ENCODE measurements around the gene SCNM1.
A peak's percentile ranks its signal among the peaks of the same experiment; 100 is the strongest.
"Not testable (repeated sequence)": the region's sequence is repeated elsewhere in the genome, so short reads cannot be mapped to it uniquely, and the experiment has no call there.

Gene SCNM1

DNA sequence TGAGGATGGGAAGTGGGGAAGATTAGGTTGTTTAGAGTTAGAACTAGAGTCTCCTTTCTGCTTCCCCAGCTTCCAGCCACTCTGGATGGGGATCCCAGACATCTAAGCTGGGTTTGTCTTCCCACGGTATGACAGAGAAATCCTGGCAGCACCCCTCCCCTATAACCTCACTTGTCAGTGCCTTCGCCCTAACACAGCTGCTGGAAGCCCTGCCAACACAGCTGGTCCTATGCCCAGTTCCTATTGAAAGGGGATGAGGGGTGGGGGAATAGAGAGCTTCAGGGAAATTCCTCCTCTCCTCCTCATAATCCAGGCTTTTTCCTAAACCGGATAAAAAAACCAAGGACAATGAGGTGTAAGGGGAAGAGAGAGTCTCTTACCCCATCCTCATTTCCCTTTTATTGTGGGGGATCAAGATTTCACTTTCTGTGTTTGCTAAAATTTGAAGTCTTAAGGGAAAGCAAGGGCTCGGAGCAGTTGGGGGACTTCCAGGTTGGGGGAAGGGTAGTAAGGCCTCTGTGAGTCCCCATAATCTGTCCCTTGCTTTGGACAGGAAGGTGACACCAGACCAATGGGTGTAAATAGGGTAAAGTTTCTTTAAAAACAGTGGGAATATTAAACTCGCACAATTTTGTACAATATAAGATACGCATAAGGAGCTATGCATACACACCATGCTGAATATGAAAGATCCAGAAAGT, 9.2 kb downstream of the SCNM1 start:
- H3K36me3 ChIP-seq (ENCODE audit: insufficient read depth, low read length) = peaks cover 51% of the 10 kb centered on the region
- no peak overlapping the region for H3K27ac ChIP-seq (ENCODE audit: low read depth, low read length)
- no peaks in the 10 kb centered on the region for H3K4me1 ChIP-seq (ENCODE audit: insufficient read depth, low read length)
- no peak overlapping the region for H3K9ac ChIP-seq (ENCODE audit: low read length)
- H3K27me3 ChIP-seq (ENCODE audit: control insufficient read depth in 1 of 2, insufficient read depth in 2 of 2, low read length in 2 of 2) = no peaks in the 10 kb centered on the region
- H3K9me3 ChIP-seq (ENCODE audit: low read length) = no peaks in the 10 kb centered on the region
- no peak overlapping the region for H3K4me3 ChIP-seq (ENCODE audit: low read depth in 1 of 2, low read length in 2 of 2)

DNA sequence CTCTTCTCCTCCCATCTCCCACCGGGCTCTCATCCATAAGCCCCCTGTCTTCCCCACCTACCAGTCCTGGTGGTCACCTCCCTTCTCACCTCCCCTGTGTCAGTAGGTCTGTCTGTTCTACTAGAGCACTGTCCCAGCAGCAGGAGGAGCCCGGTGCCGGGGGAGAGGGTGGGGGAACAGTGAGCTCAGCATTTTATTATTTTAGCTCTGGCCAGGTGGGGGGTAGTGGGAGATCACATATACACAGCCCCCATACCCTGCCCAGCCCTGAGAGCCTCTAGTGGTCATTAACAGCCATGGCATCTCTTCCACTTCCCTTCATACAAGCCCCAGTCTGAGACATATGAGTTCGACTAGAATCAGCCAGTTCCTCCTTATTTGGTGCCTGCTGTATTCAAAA, 9.9 kb downstream of the SCNM1 start, which contains the start of gene TMOD4:
TMOD4 (minus strand) TSS at position 119 of the 400 bp plus-strand sequence. CDS start 1,106 bp downstream, outside the sequence.
- Histone ChIP-seq H3K27me3 (ENCODE audit: control insufficient read depth in 1 of 2, insufficient read depth in 2 of 2, low read length in 2 of 2) (no peaks in the 10 kb centered on the region), H3K4me3 (ENCODE audit: low read depth in 1 of 2, low read length in 2 of 2) (no peak within 1 kb of the TSS), H3K36me3 (ENCODE audit: insufficient read depth, low read length) (peaks cover 58% of the 10 kb centered on the region), H3K9ac (ENCODE audit: low read length) (no peak within 1 kb of the TSS), H3K27ac (ENCODE audit: low read depth, low read length) (no peak within 1 kb of the TSS), H3K9me3 (ENCODE audit: low read length) (no peaks in the 10 kb centered on the region), H3K4me1 (ENCODE audit: insufficient read depth, low read length) (no peaks in the 10 kb centered on the region)

DNA sequence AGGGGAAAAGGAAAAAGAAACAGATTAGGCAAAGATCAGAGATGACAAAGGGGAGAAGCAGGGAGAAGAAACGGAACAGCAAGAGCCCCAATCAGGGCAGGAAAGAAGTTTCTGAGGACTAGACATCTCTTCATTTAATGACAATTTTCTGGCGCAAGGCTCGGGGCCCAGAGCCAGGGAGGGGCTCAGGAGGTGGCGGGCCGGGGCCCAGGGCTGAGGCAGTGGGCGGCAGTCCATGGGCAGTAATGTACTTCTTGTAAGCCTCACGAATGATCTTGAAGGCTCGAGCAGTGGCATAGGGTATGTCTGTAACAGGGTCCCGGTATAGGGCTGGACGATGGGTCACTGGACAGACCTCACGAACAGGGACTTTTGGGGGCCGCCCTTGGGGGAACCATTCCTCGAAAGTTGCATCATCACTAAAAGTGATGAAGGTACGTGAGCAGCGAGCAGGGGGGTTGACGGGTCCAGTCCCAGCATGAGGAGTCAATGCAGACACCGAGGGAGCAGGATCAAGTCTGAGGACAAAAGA, 10.6 kb downstream of the SCNM1 start:
- no peaks in the 10 kb centered on the region for H3K27me3 ChIP-seq (ENCODE audit: control insufficient read depth in 1 of 2, insufficient read depth in 2 of 2, low read length in 2 of 2)
- H3K36me3 ChIP-seq (ENCODE audit: insufficient read depth, low read length) = peaks cover 64% of the 10 kb centered on the region
- H3K9ac ChIP-seq (ENCODE audit: low read length) = no peak overlapping the region
- no peak overlapping the region for H3K27ac ChIP-seq (ENCODE audit: low read depth, low read length)
- H3K4me1 ChIP-seq (ENCODE audit: insufficient read depth, low read length) = no peaks in the 10 kb centered on the region
- H3K4me3 ChIP-seq (ENCODE audit: low read depth in 1 of 2, low read length in 2 of 2) = no peak overlapping the region
- H3K9me3 ChIP-seq (ENCODE audit: low read length) = no peaks in the 10 kb centered on the region

DNA sequence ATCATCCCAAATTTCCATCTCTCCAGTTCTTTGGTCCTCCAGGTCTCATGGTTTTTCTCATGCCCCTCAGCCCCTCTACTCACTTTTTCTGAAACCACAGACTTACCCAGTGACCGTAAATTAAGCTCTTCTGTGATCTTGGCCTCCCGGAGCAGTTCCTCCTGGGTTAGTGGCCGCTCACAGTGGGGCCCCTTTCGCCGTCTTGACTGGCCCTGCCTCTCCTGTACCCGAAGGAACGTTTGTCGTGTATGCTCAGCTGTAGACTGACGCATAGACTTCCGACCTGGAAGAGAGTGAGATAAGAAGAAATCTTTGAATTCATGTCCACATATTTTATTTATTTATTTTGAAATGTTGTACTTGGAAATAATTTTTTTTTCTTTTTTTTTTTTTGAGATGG, 18.3 kb downstream of the SCNM1 start:
- Histone ChIP-seq H3K4me1 (ENCODE audit: insufficient read depth, low read length) (peaks cover 12% of the 10 kb centered on the region), H3K27ac (ENCODE audit: low read depth, low read length) (no peak overlapping the region), H3K9me3 (ENCODE audit: low read length) (no peaks in the 10 kb centered on the region), H3K27me3 (ENCODE audit: control insufficient read depth in 1 of 2, insufficient read depth in 2 of 2, low read length in 2 of 2) (no peaks in the 10 kb centered on the region), H3K36me3 (ENCODE audit: insufficient read depth, low read length) (peaks cover 53% of the 10 kb centered on the region), H3K4me3 (ENCODE audit: low read depth in 1 of 2, low read length in 2 of 2) (no peak overlapping the region), H3K9ac (ENCODE audit: low read length) (no peak overlapping the region)

DNA sequence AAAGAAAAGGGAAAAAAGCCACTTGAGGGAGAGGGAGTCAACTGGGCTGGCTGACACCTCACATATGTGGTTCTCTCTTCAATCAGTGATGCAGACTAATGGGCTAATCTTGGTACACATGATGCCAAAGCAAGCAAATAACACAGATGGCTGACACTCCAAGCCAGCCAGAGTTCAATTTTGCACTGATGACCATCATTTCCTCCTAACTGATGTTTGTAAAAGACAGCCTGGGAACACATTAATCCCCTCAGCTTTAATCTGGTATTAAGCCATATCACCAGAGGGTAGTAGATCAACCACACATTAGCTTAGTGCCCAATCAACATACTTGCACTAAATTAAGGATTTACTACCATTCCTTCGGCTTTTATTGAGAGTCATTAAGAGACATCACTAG, 21.3 kb downstream of the SCNM1 start:
- Histone ChIP-seq H3K36me3 (ENCODE audit: insufficient read depth, low read length) (peaks cover 33% of the 10 kb centered on the region), H3K9ac (ENCODE audit: low read length) (no peak overlapping the region), H3K9me3 (ENCODE audit: low read length) (no peaks in the 10 kb centered on the region), H3K4me3 (ENCODE audit: low read depth in 1 of 2, low read length in 2 of 2) (no peak overlapping the region), H3K27me3 (ENCODE audit: control insufficient read depth in 1 of 2, insufficient read depth in 2 of 2, low read length in 2 of 2) (no peaks in the 10 kb centered on the region), H3K27ac (ENCODE audit: low read depth, low read length) (no peak overlapping the region), H3K4me1 (ENCODE audit: insufficient read depth, low read length) (peaks cover 15% of the 10 kb centered on the region)

DNA sequence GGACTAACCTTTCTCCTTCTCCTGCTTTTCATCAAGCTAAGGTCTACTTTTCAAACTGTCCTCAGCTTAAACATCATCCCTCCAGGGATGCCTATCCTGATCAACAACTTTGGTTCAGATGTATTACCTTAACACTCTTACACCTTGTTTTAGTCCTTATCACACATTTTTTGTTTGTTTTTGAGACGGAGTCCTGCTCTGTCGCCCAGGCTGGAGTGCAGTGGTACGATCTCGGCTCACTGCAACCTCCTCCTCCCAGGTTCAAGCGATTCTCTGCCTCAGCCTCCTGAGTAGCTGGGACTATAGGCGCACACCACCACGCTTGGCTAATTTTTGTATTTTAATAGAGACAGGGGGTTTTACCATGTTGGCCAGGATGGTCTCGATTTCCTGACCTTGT, 22.7 kb downstream of the SCNM1 start:
- not testable (repeated sequence) for H3K9me3 ChIP-seq (ENCODE audit: low read length); H3K27me3 ChIP-seq (ENCODE audit: control insufficient read depth in 1 of 2, insufficient read depth in 2 of 2, low read length in 2 of 2); H3K9ac ChIP-seq (ENCODE audit: low read length)
- Histone ChIP-seq H3K4me3 (ENCODE audit: low read depth in 1 of 2, low read length in 2 of 2) (peak overlapping the region in 1 of 2 donors; percentile 88), H3K36me3 (ENCODE audit: insufficient read depth, low read length) (peaks cover 21% of the 10 kb centered on the region), H3K4me1 (ENCODE audit: insufficient read depth, low read length) (peaks cover 15% of the 10 kb centered on the region), H3K27ac (ENCODE audit: low read depth, low read length) (peak overlapping the region; percentile 96)

DNA sequence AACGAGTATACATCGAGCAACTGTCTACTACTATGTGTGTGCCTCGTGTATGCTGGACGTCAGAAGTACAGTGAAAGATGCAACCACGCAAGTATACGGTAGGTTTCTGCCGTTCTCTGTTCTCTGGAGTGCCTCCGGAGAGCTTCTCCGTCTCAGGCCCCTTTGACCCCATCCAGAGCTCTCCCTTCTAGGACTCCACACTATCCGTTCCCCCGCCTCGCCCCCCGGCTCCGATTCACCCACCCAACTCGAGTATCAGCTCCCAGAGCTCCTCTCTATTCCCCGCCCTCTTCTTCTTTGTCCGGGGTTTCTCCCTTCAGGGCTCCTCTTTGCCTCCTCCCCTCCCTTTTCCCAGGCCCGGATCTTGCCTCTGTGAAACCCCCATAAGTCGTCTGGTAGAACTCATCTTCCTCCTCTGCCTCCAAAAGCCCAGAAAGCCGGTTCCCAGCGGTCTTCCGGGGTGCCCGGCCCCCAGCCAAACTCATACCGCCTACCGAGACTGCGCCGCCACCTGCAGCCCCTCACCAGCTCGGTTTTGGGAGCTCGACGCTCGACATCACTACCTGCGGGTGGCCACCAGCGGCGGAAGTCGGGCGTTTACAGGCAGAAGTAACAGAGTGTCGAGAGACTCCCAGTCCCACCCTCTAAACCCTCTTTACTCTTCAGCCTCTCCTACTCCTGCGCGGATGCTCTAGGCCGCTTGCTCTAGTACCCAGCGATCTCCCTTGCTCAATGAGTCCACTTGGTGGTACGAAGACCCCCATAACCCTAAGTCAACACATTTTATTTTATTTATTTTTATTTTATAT, 23.9 kb downstream of the SCNM1 start, which contains the start of gene VPS72:
VPS72 (minus strand) TSS at position 561 of the 809 bp plus-strand sequence; CDS start at position 485, 76 bp downstream.
- peak within 1 kb of the TSS; percentile 96 for H3K27ac ChIP-seq (ENCODE audit: low read depth, low read length)
- H3K4me1 ChIP-seq (ENCODE audit: insufficient read depth, low read length) = peaks cover 15% of the 10 kb centered on the region
- H3K4me3 ChIP-seq (ENCODE audit: low read depth in 1 of 2, low read length in 2 of 2) = peak within 1 kb of the TSS; percentile 87 to 88

DNA sequence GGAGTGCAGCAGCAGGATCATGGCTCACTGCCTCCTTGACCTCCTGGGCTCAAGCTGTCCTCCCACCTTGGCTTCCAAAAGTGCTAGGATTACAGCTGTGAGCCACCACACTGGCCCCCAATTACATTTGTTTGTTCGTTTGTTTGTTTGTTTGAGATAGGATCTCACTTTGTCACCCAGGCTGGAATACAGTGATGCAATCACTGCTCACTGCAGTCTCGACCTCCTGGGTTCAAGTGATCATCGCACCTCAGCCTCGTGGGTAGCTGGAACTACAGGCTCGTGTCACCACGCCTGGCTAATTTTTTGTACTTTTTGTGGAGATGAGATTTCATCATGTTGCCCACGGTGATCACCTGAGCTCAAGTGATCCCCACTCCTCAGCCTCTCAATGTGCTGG, 26.1 kb downstream of the SCNM1 start:
- Histone ChIP-seq H3K27me3 (ENCODE audit: control insufficient read depth in 1 of 2, insufficient read depth in 2 of 2, low read length in 2 of 2) (no peaks in the 10 kb centered on the region), H3K4me1 (ENCODE audit: insufficient read depth, low read length) (peaks cover 15% of the 10 kb centered on the region), H3K9me3 (ENCODE audit: low read length) (no peaks in the 10 kb centered on the region), H3K36me3 (ENCODE audit: insufficient read depth, low read length) (no peaks in the 10 kb centered on the region), H3K27ac (ENCODE audit: low read depth, low read length) (no peak overlapping the region), H3K4me3 (ENCODE audit: low read depth in 1 of 2, low read length in 2 of 2) (no peak overlapping the region), H3K9ac (ENCODE audit: low read length) (no peak overlapping the region)

More for the DNA sequence above, 23.9 kb downstream of the SCNM1 start, which contains the start of gene VPS72:
- Histone ChIP-seq H3K9ac (ENCODE audit: low read length) (peak within 1 kb of the TSS; percentile 94), H3K9me3 (ENCODE audit: low read length) (no peaks in the 10 kb centered on the region), H3K27me3 (ENCODE audit: control insufficient read depth in 1 of 2, insufficient read depth in 2 of 2, low read length in 2 of 2) (no peaks in the 10 kb centered on the region), H3K36me3 (ENCODE audit: insufficient read depth, low read length) (peaks cover 11% of the 10 kb centered on the region)

DNA sequence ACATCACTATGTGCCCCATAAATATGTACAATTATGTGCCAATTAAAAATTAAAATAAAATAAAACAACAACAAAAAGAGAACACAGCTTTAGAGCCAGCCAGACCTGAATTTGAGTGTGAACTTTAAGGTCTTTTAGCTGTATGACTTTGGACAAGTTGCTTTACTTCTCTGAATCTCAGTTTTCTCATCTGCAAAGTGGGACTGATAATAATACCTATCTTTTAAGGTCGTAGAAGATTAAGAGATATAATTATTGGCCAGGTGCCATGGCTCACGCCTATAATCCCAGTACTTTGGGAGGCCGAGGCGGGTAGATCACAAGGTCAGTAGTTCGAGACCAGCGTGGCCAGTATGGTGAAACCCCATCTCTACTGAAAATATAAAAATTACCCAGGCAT, 27.4 kb downstream of the SCNM1 start:
- Histone ChIP-seq H3K4me3 (ENCODE audit: low read depth in 1 of 2, low read length in 2 of 2) (no peak overlapping the region), H3K9ac (ENCODE audit: low read length) (no peak overlapping the region), H3K36me3 (ENCODE audit: insufficient read depth, low read length) (no peaks in the 10 kb centered on the region), H3K27me3 (ENCODE audit: control insufficient read depth in 1 of 2, insufficient read depth in 2 of 2, low read length in 2 of 2) (no peaks in the 10 kb centered on the region), H3K4me1 (ENCODE audit: insufficient read depth, low read length) (peaks cover 17% of the 10 kb centered on the region), H3K27ac (ENCODE audit: low read depth, low read length) (no peak overlapping the region), H3K9me3 (ENCODE audit: low read length) (no peaks in the 10 kb centered on the region)

DNA sequence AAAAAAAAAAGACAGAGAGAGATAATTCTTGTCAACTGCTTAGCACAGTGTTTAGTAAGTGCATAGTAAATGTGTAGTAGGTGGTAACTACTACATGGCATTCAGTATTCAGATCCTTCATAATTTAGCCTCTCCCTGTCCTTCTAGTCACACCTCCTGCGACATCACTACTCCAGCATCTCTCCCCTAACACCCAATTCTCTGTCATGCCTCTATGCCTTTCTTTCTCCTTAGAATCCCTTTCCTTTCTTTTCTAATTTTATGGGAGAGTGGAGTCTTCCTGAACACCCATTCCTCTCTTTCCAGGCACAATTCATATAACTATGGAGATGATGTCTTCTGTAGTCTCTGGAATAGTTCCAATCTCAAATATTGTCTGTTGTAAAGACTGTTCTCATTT, 27.9 kb downstream of the SCNM1 start:
- H3K4me1 ChIP-seq (ENCODE audit: insufficient read depth, low read length) = peaks cover 12% of the 10 kb centered on the region
- H3K9me3 ChIP-seq (ENCODE audit: low read length) = no peaks in the 10 kb centered on the region
- no peak overlapping the region for H3K4me3 ChIP-seq (ENCODE audit: low read depth in 1 of 2, low read length in 2 of 2)
- no peaks in the 10 kb centered on the region for H3K27me3 ChIP-seq (ENCODE audit: control insufficient read depth in 1 of 2, insufficient read depth in 2 of 2, low read length in 2 of 2)
- no peak overlapping the region for H3K9ac ChIP-seq (ENCODE audit: low read length)
- no peaks in the 10 kb centered on the region for H3K36me3 ChIP-seq (ENCODE audit: insufficient read depth, low read length)
- no peak overlapping the region for H3K27ac ChIP-seq (ENCODE audit: low read depth, low read length)

DNA sequence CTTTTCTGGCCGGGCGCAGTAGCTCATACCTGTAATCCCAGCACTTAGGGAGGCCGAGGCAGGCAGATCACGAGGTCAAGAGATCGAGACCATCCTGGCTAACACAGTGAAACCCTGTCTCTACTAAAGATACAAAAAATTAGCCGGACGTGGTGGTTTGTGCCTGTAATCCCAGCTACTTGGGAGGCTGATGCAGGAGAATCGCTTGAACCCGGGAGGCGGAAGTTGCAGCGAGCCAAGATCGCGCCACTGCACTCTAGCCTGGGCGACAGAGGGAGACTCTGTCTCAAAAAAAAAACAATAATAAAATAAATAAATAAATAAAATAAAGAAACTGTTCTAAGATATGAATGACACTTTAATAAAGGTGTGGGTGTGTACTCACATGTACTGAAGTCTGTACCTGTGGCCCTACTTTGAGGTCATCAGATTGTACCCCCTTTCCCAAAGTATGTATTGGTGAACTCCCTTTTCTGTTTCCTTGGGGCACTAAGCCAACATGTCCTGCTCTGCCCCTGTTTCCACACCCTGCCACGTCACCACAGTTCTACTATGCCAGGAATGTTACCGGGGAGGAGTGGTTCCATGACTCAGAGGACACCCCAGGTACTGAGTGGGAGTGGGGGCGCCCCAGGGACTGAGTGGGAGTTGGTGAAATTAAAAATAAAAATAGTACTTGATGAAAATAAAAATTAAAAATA, 29.1 kb downstream of the SCNM1 start:
- not testable (repeated sequence) for H3K27me3 ChIP-seq (ENCODE audit: control insufficient read depth in 1 of 2, insufficient read depth in 2 of 2, low read length in 2 of 2); H3K9ac ChIP-seq (ENCODE audit: low read length); H3K36me3 ChIP-seq (ENCODE audit: insufficient read depth, low read length); H3K9me3 ChIP-seq (ENCODE audit: low read length); H3K27ac ChIP-seq (ENCODE audit: low read depth, low read length); H3K4me3 ChIP-seq (ENCODE audit: low read depth in 1 of 2, low read length in 2 of 2)
- H3K4me1 ChIP-seq (ENCODE audit: insufficient read depth, low read length) = peaks cover 12% of the 10 kb centered on the region
